ENCODE measurements around the gene CPEB2.
"Not testable (repeated sequence)": the region's sequence is repeated elsewhere in the genome, so short reads cannot be mapped to it uniquely, and the experiment has no call there.

The CPEB2 gene

DNA sequence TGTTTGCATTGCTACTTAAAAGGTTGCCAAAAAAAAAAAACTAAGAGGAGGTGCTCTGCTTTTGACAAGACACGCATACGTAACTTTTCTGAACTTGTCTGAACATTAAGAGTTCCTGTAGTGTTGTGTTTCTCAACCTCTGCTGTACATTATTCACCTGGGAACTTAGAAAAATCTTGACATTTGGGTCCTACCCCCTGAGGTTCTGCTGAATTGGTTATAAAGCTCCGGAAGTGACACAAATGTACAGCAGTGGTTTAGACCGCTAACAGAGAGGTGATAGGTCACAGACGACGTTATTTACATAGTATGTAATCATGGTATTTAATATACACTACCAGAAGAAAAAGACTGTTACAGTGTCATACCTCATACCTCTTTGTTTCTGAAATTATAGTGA, 61.1 kb downstream of the CPEB2 start:
- no peak for DNase-seq

DNA sequence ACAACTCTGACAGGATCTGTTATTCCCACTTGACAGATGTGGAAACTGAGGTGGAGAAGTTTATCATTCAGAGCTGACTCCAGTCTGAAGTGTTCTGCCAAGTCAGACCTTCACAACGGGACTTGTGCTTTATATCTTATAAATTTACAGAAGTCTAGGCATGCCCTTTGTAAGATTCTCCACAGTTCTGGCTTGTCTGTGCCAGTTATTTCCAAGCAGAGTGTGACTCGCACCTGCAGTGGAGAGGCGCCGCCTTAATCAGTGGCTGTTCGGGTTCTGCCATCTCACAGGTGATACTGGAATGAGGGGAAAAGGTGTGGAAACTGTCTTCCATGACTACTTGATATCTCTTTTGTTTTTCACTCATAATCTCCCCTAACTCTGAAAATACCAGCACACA, 63.2 kb downstream of the CPEB2 start:
- no peak for DNase-seq

DNA sequence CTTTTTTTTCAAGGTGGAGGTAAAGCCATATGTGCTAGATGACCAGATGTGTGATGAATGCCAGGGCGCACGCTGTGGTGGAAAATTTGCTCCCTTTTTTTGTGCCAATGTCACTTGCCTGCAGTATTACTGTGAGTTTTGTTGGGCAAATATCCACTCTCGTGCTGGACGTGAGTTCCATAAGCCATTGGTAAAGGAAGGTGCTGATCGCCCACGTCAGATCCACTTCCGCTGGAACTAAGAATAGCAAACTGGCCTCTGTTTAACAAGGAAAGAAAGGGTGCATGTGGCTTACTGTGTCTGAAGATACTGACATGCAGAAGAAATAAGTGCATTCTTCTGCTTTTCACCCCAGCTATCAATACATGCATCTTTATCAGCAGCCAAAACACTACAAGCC, 63.9 kb downstream of the CPEB2 start:
- DNase-seq: no peak

DNA sequence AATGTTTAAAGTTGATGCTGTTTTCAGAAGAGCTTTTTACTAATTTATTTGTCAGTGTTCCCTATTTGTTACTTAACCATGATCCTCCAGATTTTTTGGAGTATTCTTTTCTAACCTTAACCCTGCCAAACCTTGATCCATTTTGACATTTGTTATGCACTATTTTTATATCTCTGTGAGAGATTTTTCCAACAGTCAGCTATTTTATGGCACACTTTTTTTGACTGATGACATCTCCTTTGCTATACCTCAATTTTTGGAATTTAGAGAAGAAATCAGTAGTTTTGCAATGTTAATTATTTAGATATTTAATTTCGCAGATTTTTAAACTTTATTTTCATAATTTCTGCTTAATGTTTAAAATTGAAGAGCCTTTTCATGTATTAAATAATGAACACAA, 66.0 kb downstream of the CPEB2 start:
- no peak for DNase-seq

DNA sequence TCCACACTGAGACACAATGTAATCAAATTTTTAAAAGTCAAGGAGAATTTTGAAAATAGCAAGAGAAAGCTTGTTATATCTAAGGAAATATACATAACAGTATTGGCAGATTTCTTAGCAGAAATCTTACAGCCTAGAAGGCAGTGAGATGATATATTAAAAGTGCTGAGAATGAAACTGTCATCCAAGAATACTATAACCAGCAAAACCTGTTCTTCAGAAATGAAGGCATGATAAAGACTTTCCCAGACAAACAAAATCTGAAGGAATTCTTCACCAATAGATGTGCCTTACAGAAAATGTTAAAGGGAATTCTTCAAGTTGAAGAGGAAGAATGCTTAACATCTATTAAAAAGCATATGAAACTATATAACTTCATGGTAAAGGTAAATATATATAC, 73.6 kb downstream of the CPEB2 start:
- no peak for DNase-seq

DNA sequence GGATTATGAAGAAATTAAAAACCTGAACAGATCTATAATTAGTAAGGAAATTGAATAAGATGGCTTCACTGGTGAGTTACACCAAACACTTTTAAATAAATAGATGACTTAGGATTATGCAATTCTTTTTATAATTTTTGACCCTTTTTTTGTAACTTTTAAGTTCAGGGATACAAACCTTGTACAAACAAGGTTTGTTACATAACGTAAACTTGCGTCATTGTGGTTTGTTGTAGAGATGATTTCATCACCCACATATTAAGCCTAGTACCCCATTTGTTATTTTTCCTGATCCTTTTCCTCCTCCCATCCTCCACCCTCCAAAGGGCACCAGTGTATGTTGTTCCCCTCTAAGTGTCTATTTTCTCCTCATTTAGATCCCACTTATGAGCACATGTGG, 75.7 kb downstream of the CPEB2 start:
- DNase-seq: no peak

DNA sequence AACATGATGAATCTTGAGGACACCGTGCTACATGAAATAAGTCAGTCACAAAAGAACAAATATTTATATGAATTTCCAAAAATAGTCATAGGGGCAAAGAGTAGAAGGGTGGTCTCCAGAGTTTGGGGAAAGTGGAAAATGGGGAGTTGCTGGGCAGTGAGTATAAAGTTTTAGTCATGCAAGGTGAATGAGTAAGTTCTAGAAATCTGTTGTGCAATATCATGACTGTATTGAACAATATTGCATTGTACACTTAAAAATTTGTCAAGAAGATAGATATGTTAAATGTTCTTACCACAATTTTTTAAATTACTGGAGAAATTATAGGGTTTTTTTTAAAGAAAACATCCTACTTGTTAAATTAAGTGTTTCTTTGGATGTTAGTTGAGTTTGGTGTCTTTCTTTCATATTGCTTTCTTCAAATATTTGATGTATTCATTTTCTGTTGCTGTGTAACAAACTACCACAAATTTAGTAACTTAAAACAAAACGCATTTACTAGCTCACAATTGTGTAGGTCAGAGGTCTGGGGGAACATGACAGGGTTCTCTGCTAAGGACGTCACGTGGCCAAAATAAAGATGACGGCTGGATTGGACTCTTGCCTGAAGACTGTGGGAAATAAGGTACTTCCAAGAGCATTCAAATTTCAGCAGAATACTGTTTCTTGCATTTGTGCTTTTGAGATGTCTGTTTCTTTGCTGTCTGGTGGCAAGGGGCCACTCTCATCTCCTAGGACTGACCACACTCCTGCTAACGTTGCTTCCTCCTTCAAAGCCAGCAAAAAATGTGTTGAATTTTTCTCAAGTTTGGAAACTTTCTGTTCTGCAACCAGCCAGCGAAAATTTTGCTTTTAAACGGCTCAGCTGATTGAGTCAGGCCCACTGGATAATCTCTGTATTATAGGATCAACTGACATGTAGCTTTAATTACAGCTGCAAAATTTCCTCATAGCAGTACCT, 76.7 kb downstream of the CPEB2 start:
- no peak for DNase-seq

DNA sequence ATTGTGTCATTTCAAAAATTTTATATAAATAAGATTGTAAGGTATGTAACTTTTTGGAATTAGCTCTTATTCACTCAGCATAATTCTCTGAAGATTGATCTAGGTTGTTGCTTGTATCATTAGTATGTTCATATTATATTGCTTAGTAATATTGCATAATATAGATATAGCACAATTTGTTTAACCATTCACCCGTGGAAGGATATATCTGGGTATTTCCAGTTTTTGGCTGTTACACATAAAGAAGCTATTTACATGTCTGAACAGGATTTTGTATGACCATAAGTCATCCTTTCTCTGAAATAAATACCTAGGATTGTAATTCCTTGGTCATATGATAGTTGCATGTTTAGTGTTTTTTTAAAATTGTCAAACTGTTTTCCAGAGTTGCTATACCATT, 82.5 kb downstream of the CPEB2 start:
- no peak for DNase-seq

DNA sequence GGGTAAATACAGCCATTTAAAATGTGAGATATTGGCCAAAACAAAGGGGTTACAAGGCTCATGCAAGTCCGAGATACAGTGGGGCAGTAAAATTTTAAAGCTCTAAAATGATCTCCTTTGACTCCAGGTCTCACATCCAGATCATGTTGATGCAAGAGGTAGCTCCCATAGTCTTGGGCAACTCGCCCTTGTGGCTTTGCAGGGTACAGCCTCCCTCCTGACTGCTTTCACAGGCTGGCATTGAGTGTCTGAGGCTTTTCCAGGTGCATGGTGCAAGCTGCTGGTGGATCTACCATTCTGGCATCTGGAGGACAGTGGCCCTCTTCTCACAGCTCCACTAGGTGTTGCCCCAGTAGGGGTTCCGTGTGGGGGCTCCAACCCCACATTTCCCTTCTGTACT, 83.5 kb downstream of the CPEB2 start:
- not testable (repeated sequence) for DNase-seq

DNA sequence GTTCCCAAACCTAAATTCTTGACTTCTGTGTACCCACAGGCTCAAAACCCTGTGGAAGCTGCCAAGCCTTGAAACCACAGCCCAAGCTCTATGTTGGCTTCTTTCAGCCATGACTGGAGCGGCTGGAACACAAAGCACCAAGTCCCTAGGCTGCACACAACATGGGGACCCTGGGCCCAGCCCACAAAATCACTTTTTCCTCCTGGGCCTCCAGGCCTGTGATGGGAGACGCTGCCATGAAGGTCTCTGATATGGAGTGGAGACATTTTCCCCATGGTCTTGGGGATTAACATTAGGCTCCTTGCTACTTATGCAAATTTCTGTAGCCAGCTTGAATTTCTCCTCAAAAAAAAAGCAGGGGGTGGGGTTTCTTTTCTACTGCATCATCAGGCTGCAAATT, 84.0 kb downstream of the CPEB2 start:
- DNase-seq: not testable (repeated sequence)

DNA sequence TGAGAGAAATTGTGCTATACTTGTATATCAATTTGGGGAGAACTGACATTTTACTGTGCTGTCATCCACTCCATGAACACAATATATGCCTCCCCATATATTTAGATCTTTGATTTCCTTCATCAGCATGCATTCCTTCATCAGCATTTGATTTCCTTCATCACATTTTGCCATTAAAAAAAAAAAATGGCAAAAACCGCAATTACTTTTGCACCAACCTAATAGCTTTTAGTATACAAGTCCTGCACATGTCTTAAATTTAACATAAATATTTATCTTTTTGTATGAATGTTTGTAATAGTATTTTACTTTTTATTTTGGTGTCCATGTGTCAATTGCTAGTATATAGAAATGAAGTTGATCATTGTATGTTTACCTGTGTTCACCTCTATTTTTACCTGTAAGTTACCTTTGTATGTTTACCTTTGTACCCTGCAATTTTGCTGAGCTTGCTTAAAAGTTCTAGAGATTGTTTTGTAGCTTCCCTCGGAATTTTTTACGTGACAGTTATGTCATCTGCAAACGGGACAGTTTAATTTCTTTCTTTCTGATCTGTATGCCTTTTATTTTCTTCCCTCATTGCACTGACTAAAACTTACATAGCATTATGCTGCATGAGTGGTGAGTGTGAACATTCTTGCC, 86.2 kb downstream of the CPEB2 start:
- DNase-seq: no peak

DNA sequence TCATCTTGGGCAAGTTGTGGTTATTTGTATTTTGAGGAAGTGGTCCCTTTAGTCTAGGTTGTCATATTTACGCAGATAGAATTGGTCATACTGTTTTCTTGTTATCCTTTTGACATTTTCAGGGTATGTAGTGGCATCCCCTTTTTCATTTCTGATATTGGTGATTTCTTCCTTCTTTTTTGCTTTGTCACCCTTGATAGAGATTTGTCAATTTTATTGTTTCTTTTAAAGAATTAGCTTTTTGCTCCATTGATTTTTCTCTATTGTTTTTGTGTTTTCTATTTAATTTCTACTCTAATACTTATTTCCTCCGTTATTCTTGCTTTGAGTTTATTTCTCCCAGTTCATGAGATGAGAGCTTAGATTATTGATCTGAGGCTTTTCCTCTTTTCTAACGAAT, 87.7 kb downstream of the CPEB2 start:
- no peak for DNase-seq

DNA sequence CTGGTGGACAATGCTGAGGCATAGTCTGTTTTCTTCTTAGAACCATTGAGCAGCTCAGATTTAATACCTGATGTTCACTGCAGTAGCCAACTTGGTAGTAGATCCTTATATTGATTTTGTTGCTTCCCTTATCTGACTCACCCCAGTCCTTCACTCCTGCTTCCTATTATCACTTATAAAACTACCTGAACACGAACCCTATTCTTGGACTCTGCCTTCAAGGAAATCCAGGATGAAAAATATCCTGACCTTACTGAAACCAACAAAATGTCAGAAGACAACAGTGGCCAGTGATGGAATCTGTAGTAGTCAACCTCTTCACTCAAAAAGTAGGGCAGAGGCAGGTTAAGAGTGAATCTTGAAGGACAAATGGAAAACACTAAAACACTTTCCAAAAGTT, 98.1 kb downstream of the CPEB2 start:
- no peak for DNase-seq

DNA sequence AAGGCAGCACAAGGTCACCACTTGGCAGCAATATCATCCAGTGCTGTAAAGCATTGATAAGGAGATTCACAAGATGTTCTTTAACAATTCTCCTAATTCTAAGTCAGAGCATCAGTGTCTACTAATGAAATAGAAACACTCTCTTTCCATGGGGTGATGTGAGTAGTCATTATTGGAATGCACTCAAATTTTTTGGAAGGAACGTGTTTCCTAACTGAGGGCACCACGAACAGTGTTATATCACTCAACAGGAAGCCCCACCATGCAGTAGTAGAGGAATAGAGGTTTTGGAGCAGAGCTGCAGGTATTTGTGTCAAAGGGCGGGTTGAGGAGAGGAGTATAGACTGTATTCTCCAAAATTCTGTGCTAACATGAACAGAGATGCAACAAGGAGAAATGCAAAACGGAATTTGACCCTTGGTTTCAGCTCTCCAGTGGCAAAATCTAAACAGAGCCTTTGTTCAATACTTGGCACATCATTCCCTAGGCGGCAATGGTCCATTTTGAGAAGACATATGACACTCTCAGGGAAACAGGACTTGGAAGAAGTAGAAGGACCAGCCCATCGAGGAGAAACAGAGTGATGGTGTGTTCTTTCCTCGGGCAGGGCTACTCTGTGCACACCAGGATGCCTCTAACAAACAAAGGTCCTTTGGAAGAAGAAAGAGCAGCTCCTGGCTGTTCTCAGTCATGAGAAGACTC, 98.9 kb downstream of the CPEB2 start:
- no peak for DNase-seq

DNA sequence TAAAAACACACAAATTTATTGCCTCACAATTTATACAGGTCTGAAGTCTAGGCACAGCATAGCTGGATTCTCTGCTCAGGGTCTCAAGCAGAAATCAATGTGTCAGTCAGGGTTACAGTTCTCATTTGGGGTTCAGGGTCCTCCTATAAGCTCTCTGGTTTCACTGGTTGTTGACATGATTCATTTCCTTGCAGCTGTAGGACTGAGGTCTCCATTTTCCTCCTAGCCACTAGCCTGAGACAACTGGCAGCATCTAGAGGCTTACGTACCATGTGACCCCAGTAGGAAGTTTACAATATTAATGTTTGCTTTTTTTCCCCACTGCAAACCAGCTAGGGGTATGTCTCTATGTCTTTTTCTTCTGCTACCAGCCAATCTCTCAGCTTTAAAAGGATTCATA, 102.5 kb downstream of the CPEB2 start:
- DNase-seq: no peak

DNA sequence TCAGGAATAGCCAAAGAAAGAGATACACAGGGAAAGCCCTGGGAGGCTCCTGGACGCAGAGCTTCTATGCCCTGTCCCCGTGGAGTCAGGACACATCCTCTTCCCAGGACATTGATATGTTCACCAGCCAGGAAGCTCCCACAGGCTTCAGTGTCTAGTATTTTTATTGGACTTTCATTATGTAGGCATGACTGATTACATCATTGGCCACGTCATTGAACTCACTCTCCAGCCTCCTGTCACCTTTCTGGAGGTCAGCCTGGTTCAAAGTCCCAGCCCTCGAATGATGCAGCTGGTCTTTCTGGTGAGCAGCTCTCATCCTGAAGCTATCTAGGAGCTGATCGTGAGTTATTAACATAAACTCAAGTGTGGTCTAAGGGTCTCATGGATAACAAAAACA, 104.1 kb downstream of the CPEB2 start:
- DNase-seq: no peak

DNA sequence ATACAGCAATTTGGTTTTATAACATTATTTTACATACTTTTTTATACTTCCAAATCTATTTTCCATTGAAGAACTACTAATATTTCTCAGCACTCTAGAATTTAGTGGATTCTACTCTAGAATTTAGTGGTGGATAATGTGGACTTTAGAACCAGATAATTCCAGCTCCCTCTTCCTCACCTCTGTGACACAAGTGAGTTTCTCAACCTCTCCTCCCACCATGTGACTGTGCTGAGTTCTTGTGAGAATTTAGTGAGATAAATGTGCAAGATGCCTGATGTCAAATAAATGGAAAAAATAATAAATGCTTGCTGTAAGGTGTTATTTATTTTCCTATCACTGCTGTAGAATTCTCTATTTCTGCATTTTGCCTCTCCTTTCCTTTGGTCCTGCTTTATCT, 107.3 kb downstream of the CPEB2 start:
- DNase-seq: no peak

DNA sequence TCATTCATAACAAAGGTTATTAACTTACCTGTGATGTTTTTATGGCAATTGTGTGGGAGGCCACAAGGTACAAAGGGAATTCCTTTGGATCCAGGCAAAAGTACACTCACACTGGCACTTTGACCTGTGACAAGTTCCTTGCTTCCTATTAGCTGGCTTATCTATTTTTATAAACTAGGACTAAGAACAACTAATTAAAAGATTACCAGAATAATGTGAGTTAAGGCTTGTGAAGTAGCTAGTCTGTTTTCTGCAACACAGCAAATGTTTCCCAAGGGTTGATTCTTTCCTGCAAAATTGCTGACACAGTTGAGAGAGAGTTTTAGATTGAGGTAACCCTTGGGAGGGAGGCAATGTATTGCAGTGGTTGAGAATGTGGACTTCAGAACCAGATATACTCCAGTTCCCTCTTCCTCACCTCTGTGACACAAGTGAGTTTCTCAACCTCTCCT, 107.9 kb downstream of the CPEB2 start:
- no peak for DNase-seq

DNA sequence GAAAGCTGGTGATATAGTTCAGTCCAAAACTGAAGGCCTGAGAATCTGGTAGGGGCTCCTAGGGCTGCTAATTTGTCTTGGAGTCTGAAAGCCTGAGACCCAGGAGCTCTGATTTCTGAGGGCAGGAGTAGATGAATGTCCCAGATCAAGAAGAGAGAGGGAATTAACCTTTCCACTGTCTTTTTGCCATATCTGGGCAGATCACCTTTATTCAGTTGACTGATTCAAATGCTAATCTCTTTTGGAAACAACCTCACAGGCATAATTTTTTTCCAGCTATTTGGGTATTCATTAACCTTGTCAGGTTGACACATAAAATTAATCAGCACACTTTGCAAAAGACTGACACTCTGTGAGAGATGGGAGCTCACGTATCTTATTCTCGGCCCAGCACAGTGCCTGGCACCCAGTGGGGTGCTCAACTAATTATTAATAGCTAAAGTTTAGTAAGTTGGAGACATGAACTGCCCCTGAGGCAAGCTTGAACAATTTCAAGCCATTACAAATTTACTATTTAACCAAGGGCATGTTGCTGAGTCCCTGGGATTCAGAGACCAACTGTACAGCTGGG, 114.3 kb downstream of the CPEB2 start:
- DNase-seq: no peak

DNA sequence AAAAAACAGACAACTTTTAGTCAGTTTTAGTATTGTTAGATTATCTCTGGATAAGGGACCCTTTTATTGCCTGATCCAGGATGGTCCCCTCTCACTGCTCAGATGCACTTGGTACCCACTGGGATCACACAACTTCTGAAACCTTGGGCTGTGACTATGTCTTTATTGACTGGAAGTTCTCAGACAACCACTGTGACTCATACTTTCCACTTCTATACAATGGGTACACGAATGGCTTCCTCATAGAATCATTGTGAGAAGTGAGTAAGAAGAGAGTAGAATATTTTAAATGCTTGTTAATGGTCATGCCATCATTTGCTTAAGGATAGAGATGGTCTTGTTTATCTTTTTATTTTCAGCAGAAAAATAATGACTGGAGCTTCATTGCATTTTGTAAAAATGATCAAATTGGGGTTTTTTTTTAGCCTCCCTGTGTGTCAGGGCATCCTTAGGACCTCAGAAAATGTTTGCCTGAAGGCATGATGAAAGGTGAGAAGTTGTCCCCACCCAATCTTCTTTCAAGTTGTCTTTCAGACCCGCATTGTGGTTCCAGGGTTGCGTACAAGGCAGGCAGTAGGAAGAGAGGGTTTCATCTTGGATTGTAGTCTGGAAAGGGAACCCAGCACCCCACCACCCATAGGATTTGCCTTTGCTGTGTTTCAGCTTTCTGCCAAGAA, 115.1 kb downstream of the CPEB2 start:
- no peak for DNase-seq

DNA sequence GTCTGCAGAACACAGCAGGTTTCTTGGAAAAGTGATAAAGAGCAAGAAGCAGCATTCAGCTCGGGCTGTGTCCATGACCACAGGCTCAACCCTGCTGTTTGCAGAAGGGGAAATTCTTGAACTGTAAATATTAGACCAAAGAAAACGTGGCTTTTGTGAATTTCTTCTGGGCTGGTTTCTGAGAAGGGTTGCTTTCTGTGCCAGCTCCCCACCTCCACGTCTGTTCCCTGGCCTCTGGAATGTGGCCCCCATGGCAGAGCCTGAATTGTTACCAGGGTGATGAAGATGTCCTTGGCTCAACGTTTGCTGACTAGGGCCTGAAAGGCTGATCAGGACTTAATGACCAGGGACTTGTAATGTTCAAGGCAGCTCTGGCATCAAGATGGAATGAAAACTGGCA, 116.0 kb downstream of the CPEB2 start:
- DNase-seq: no peak

Measured in SHP77 (cell line).